Measurements from ENCODE around the gene WDR74.

The WDR74 gene

GRCh38 chr11:62792202-62792575, 47.2 kb downstream of the WDR74 start:
- H3K4me3 Mint-ChIP-seq, result peak overlapping the region; percentile 97
- H3K36me3 Mint-ChIP-seq (ENCODE audit: insufficient read depth), result peaks cover 54% of the 10 kb centered on the region
- no peaks in the 10 kb centered on the region for H3K27me3 Mint-ChIP-seq
- H3K4me1 Mint-ChIP-seq, result peaks cover 51% of the 10 kb centered on the region
- no peaks in the 10 kb centered on the region for H3K9me3 Mint-ChIP-seq
- peak overlapping the region; percentile 83 for H3K27ac Mint-ChIP-seq (ENCODE audit: low read depth)
- ATAC-seq (replicated peaks; ENCODE audit: extremely low read depth, poor library complexity, severe bottlenecking), result no peak
- no peak for DNase-seq (ENCODE audit: low spot score in 2 of 2)

- H3K36me3 Mint-ChIP-seq (ENCODE audit: insufficient read depth), result peaks cover 51% of the 10 kb centered on the region
- H3K4me3 Mint-ChIP-seq, result peak within 1 kb of the TSS; percentile 97
- no peaks in the 10 kb centered on the region for H3K27me3 Mint-ChIP-seq
- no peaks in the 10 kb centered on the region for H3K9me3 Mint-ChIP-seq
- H3K4me1 Mint-ChIP-seq, result peaks cover 51% of the 10 kb centered on the region
- DNase-seq (ENCODE audit: low spot score in 2 of 2) (peak; percentile 80 to 83), ATAC-seq (replicated peaks; ENCODE audit: extremely low read depth, poor library complexity, severe bottlenecking) (peak; percentile 73)
- peak within 1 kb of the TSS; percentile 83 for H3K27ac Mint-ChIP-seq (ENCODE audit: low read depth)
Observed at GRCh38 chr11:62791501-62792201, 47.7 kb downstream of the WDR74 start, which contains the start of gene TMEM223. Gene TMEM223, minus strand, starts transcription at chr11:62792006. Its CDS starts 12 bp downstream, at chr11:62791994.

GRCh38 chr11:62789576-62789975, 49.8 kb downstream of the WDR74 start:
- Mint-ChIP-seq H3K27me3 (no peaks in the 10 kb centered on the region), H3K36me3 (ENCODE audit: insufficient read depth) (peaks cover 39% of the 10 kb centered on the region), H3K27ac (ENCODE audit: low read depth) (peak overlapping the region; percentile 74), H3K9me3 (no peaks in the 10 kb centered on the region), H3K4me3 (peak overlapping the region; percentile 97), H3K4me1 (peaks cover 53% of the 10 kb centered on the region)
- DNase-seq (ENCODE audit: low spot score in 2 of 2) (no peak), ATAC-seq (replicated peaks; ENCODE audit: extremely low read depth, poor library complexity, severe bottlenecking) (no peak)

- Mint-ChIP-seq H3K36me3 (ENCODE audit: insufficient read depth) (peaks cover 34% of the 10 kb centered on the region), H3K4me3 (peak overlapping the region; percentile 97), H3K27ac (ENCODE audit: low read depth) (peak overlapping the region; percentile 74), H3K27me3 (no peaks in the 10 kb centered on the region), H3K9me3 (no peaks in the 10 kb centered on the region), H3K4me1 (peaks cover 48% of the 10 kb centered on the region)
- ATAC-seq (replicated peaks; ENCODE audit: extremely low read depth, poor library complexity, severe bottlenecking), result no peak
- no peak for DNase-seq (ENCODE audit: low spot score in 2 of 2)
Observed at GRCh38 chr11:62788991-62789390, 50.4 kb downstream of the WDR74 start.

GRCh38 chr11:62787005-62787759, 52.2 kb downstream of the WDR74 start, which contains the start of gene TMEM179B:
Gene TMEM179B, plus strand, starts transcription at chr11:62787402. Its CDS starts 30 bp downstream, at chr11:62787432.
- peak; percentile 95 to 97 for DNase-seq (ENCODE audit: low spot score in 2 of 2)
- Mint-ChIP-seq H3K36me3 (ENCODE audit: insufficient read depth) (peaks cover 30% of the 10 kb centered on the region), H3K4me3 (peak within 1 kb of the TSS; percentile 97), H3K27me3 (no peaks in the 10 kb centered on the region), H3K4me1 (peaks cover 48% of the 10 kb centered on the region), H3K27ac (ENCODE audit: low read depth) (peak within 1 kb of the TSS; percentile 91), H3K9me3 (no peaks in the 10 kb centered on the region)
- peak; percentile 78 for ATAC-seq (replicated peaks; ENCODE audit: extremely low read depth, poor library complexity, severe bottlenecking)

GRCh38 chr11:62786318-62787004, 52.9 kb downstream of the WDR74 start:
- ATAC-seq (replicated peaks; ENCODE audit: extremely low read depth, poor library complexity, severe bottlenecking) (peak; percentile 75), DNase-seq (ENCODE audit: low spot score in 2 of 2) (peak; percentile 77 to 80)
- Mint-ChIP-seq H3K4me3 (peak overlapping the region; percentile 97), H3K9me3 (no peaks in the 10 kb centered on the region), H3K36me3 (ENCODE audit: insufficient read depth) (peaks cover 27% of the 10 kb centered on the region), H3K4me1 (peaks cover 43% of the 10 kb centered on the region), H3K27me3 (no peaks in the 10 kb centered on the region), H3K27ac (ENCODE audit: low read depth) (peak overlapping the region; percentile 91)
